Endodermal cell (in vitro differentiated cells): ENCODE results near the gene PCSK2. TPM values are rescaled to one million over a fixed set of nuclear protein-coding genes. Genes with fewer than 3 reads are reported as not detected.

Experiments used
- DNase-seq: peaks from one replicate; pipeline ENCODE4 v3.0.0-alpha.2; 2017
- H3K27ac ChIP-seq: 2 replicates; pipeline ENCODE4 v1.5.1; 2013; ENCODE audit warnings: mild to moderate bottlenecking, low read depth, low read length, moderate library complexity
- H3K27me3 ChIP-seq: 2 replicates; pipeline ENCODE4 v1.6.1; 2013; ENCODE audit warnings: mild to moderate bottlenecking, low read length, moderate library complexity; ENCODE audit not compliant: insufficient read depth, control insufficient read depth, poor library complexity, severe bottlenecking
- H3K36me3 ChIP-seq: 2 replicates; pipeline ENCODE4 v1.7.0; 2013; ENCODE audit warnings: mild to moderate bottlenecking, low read length, moderate library complexity; ENCODE audit not compliant: control insufficient read depth, insufficient read depth
- H3K4me1 ChIP-seq: one replicate; pipeline ENCODE4 v1.7.0; 2013; ENCODE audit warnings: low read length; ENCODE audit not compliant: control insufficient read depth, insufficient read depth
- H3K4me3 ChIP-seq: 2 replicates; pipeline ENCODE4 v1.5.1; 2013; ENCODE audit warnings: mild to moderate bottlenecking, low read length, moderate library complexity
- H3K9ac ChIP-seq: 2 replicates; pipeline ENCODE4 v1.6.1; 2013; ENCODE audit warnings: mild to moderate bottlenecking, low read length, moderate library complexity; ENCODE audit not compliant: poor library complexity, severe bottlenecking; ENCODE audit errors: extremely low read depth
- H3K9me3 ChIP-seq: 2 replicates; pipeline ENCODE4 v1.6.1; 2013; ENCODE audit warnings: mild to moderate bottlenecking, low read length, moderate library complexity; ENCODE audit not compliant: control insufficient read depth
- H3K27ac Mint-ChIP-seq: 2 replicates; pipeline ENCODE4 v1.8.0; 2020; ENCODE audit warnings: mixed read lengths
- H3K27me3 Mint-ChIP-seq: 2 replicates; pipeline ENCODE4 v1.8.0; 2021; ENCODE audit warnings: mild to moderate bottlenecking, mixed read lengths; ENCODE audit not compliant: insufficient read depth
- H3K36me3 Mint-ChIP-seq: 2 replicates; pipeline ENCODE4 v1.8.0; 2020; ENCODE audit warnings: low read depth, mixed read lengths
- H3K4me1 Mint-ChIP-seq: 2 replicates; pipeline ENCODE4 v1.8.0; 2020; ENCODE audit warnings: mixed read lengths
- H3K4me3 Mint-ChIP-seq: 2 replicates; pipeline ENCODE4 v1.8.0; 2020; ENCODE audit warnings: mild to moderate bottlenecking, moderate library complexity, mixed read lengths
- H3K9me3 Mint-ChIP-seq: 2 replicates; pipeline ENCODE4 v1.8.0; 2020; ENCODE audit warnings: mild to moderate bottlenecking, mixed read lengths
- WGBS, 2 experiments: methylation state at CpG; one replicate each; pipeline versions ENCODE4 v1.1.5 to v1.1.7; 2013; ENCODE audit warnings: missing lambda C conversion rate in 2 of 2, mixed read lengths in 1 of 2; ENCODE audit not compliant: insufficient coverage in 1 of 2, insufficient read length in 1 of 2; 5-methylcytosine and 5-hydroxymethylcytosine counted together
- total RNA-seq, 2 donors: library from RNA; stranded (reverse); fragmentation: NEBNext Ultra II Directional in 1 of 2; extraction: Animal tissue kit (Norgen Biotek cat#: 25700) in 1 of 2; gene quantifications; 2 replicates in 1 of 2; 3 replicates in 1 of 2; pipeline ENCODE4 v1.2.1, GENCODE V29; 2021
- TF ChIP-seq, protein P1 (sequence below): fragments of 200-600 bp; sonication (generic); conservative IDR thresholded peaks from 2 replicates; pipeline ENCODE4 v1.5.0; 2021; ENCODE audit warnings: antibody characterized with exemption, mild to moderate bottlenecking

The PCSK2 gene
- total RNA-seq, 2 donors from 2014 or later: 3.0 to 4.8 TPM

DNA sequence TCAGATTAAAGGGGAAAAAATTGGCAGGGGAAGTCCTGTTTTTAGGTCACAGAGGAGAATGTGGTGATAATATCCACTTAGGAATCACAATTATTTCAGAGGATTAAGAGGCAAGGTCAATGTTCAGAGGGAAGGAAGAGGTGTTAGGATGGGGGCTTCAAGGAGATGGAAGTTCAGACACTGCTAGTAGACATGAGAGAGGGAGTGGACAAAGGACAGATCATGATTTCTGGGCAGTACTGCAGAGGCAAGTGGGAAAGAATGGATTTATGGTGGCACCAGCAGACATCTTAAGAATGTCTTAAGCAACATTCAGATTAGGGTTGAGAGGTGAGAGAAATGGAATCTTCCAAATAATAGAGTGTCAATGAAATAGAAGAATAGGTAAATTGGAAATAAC lies 9.9 kb downstream of the PCSK2 start:
- H3K27ac Mint-ChIP-seq: no peak overlapping the region
- Histone ChIP-seq H3K27ac (no peak overlapping the region), H3K9me3 (no peaks in the 10 kb centered on the region), H3K36me3 (no peaks in the 10 kb centered on the region), H3K9ac (no peak overlapping the region), H3K4me3 (no peak overlapping the region), H3K4me1 (no peaks in the 10 kb centered on the region), H3K27me3 (no peaks in the 10 kb centered on the region)
- TF ChIP-seq, protein P1, sequence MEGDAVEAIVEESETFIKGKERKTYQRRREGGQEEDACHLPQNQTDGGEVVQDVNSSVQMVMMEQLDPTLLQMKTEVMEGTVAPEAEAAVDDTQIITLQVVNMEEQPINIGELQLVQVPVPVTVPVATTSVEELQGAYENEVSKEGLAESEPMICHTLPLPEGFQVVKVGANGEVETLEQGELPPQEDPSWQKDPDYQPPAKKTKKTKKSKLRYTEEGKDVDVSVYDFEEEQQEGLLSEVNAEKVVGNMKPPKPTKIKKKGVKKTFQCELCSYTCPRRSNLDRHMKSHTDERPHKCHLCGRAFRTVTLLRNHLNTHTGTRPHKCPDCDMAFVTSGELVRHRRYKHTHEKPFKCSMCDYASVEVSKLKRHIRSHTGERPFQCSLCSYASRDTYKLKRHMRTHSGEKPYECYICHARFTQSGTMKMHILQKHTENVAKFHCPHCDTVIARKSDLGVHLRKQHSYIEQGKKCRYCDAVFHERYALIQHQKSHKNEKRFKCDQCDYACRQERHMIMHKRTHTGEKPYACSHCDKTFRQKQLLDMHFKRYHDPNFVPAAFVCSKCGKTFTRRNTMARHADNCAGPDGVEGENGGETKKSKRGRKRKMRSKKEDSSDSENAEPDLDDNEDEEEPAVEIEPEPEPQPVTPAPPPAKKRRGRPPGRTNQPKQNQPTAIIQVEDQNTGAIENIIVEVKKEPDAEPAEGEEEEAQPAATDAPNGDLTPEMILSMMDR: no peak
- H3K4me1 Mint-ChIP-seq: no peaks in the 10 kb centered on the region
- peaks cover 9% of the 10 kb centered on the region for H3K27me3 Mint-ChIP-seq
- no peak overlapping the region for H3K4me3 Mint-ChIP-seq
- no peaks in the 10 kb centered on the region for H3K36me3 Mint-ChIP-seq
- no peak for DNase-seq
- no peaks in the 10 kb centered on the region for H3K9me3 Mint-ChIP-seq

- Histone ChIP-seq H3K9ac (no peak overlapping the region), H3K4me1 (no peaks in the 10 kb centered on the region), H3K27ac (no peak overlapping the region), H3K9me3 (no peaks in the 10 kb centered on the region), H3K27me3 (no peaks in the 10 kb centered on the region), H3K36me3 (no peaks in the 10 kb centered on the region), H3K4me3 (no peak overlapping the region)
- Mint-ChIP-seq H3K9me3 (no peaks in the 10 kb centered on the region), H3K27ac (no peak overlapping the region), H3K27me3 (peaks cover 4% of the 10 kb centered on the region), H3K36me3 (no peaks in the 10 kb centered on the region), H3K4me3 (no peak overlapping the region), H3K4me1 (no peaks in the 10 kb centered on the region)
- 81 to 92% methylated on average over 2 to 3 of the region's 3 CpGs for WGBS, 2 experiments
- DNase-seq: no peak
- TF ChIP-seq, protein P1: no peak
Observed at GRCh38 chr20:17248224-17248623, 21.4 kb downstream of the PCSK2 start.

DNA sequence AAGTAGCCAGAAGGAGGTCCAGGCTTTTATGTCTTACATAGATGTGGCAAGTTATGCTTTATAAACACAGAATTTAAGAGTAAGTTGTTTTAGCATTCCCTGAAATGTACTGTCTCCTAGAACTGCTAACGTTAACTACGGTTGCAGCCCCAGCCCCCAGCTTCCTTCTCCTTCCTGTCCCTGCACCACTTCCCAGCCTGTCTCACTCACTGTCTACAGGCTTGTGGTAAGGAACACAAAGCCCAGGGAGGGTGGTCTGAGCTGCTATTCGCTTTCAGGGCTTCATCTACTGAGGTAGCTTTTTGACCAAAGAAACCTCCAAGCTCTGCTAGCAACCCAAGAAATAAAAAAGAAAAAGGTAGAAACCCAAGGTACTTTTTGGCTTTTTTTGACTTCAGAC lies 35.9 kb downstream of the PCSK2 start:
- Mint-ChIP-seq H3K4me1 (no peaks in the 10 kb centered on the region), H3K4me3 (no peak overlapping the region)
- H3K27ac ChIP-seq: no peak overlapping the region

More for the DNA sequence above, 35.9 kb downstream of the PCSK2 start:
- Histone ChIP-seq H3K9ac (no peak overlapping the region), H3K4me1 (no peaks in the 10 kb centered on the region), H3K9me3 (no peaks in the 10 kb centered on the region), H3K4me3 (no peak overlapping the region), H3K27me3 (no peaks in the 10 kb centered on the region), H3K36me3 (no peaks in the 10 kb centered on the region)
- no peak for DNase-seq
- no peaks in the 10 kb centered on the region for H3K36me3 Mint-ChIP-seq
- H3K27me3 Mint-ChIP-seq: peaks cover 1% of the 10 kb centered on the region
- TF ChIP-seq, protein P1: no peak
- H3K9me3 Mint-ChIP-seq: no peaks in the 10 kb centered on the region
- WGBS, 2 experiments: 65% methylated on average over 3 of the region's 3 CpGs; no CpG with 5 or more reads in 1 of the 2 experiments
- H3K27ac Mint-ChIP-seq: no peak overlapping the region
